ENCODE results near the gene HOPX. TPM values are rescaled to one million over a fixed set of nuclear protein-coding genes. Genes with fewer than 3 reads are reported as not detected.

HOPX gene
- total and polyA plus RNA-seq, 2 of the 4 experiments (the other 2 are of a cell fraction), result 1.3 to 1.7 TPM

- in situ Hi-C loops (cut with MboI; ENCODE audit: low sequenced_read_pairs) (no loop called here), dilution Hi-C loops (cut with HindIII; ENCODE audit: low sequenced_read_pairs, unreplicated experiment) (no loop called here), intact Hi-C loops (cut with micrococcal nuclease) (no loop called here)
- BruUV-seq (replicated peaks), result no TSS peak
- no peak overlapping the region for H4K5ac ChIP-seq (ENCODE audit: low read depth, low read length)
- H3K9me1 ChIP-seq (ENCODE audit: insufficient read depth, low read length), result 0 out of 2 replicates have a peak, but pooled peaks cover 3% of the 10 kb centered on the region
- CTCF ChIA-PET, result no interaction called here
- no peak for ATAC-seq (ENCODE audit: low read depth)
- H3K27me3 ChIP-seq (ENCODE audit: control insufficient read depth, insufficient read depth, low read length), result peaks cover 4% of the 10 kb centered on the region; the same call in 1 of the 2 replicates
- no peaks in the 10 kb centered on the region for H3K79me1 ChIP-seq (ENCODE audit: low read depth in 1 of 2, low read length in 2 of 2)
- no CpG with 5 or more reads among the region's 5 CpGs for whole genome bisulfite sequencing, 2 experiments (ENCODE audit: extremely low coverage in 2 of 2, insufficient read length in 1 of 2)
- H4K20me1 ChIP-seq (ENCODE audit: insufficient read depth, low read length), result no peaks in the 10 kb centered on the region
- H2AK5ac ChIP-seq (ENCODE audit: low read depth, low read length), result no peak overlapping the region
- H3K9ac ChIP-seq (ENCODE audit: low read depth, low read length), result no peak overlapping the region
- H3K14ac ChIP-seq (replicated peaks; ENCODE audit: low read depth, low read length), result no peak overlapping the region
- no peaks in the 10 kb centered on the region for H3K9me3 ChIP-seq (ENCODE audit: control insufficient read depth, insufficient read depth, low read length)
- H3K4me2 ChIP-seq (ENCODE audit: low read depth, low read length), result no peak overlapping the region
- no peak overlapping the region for H3K18ac ChIP-seq (ENCODE audit: low read depth, low read length)
- H3K27ac ChIP-seq (ENCODE audit: insufficient read depth, low read length), result no peak overlapping the region
- no peak for DNase-seq
- H2AK9ac ChIP-seq (replicated peaks; ENCODE audit: low read depth, low read length, poor library complexity), result no peak overlapping the region
- H2BK5ac ChIP-seq (ENCODE audit: low read depth, low read length, poor library complexity, severe bottlenecking), result no peak overlapping the region
- no peak overlapping the region for H2AFZ ChIP-seq (replicated peaks; ENCODE audit: low read length, poor library complexity)
- peaks cover 2% of the 10 kb centered on the region; the same call in 1 of the 2 replicates for H3K4me1 ChIP-seq (ENCODE audit: control insufficient read depth, insufficient read depth, low read length)
- no peaks in the 10 kb centered on the region for H3K36me3 ChIP-seq (ENCODE audit: control insufficient read depth, insufficient read depth, low read length)
- no peak overlapping the region for H2BK20ac ChIP-seq (ENCODE audit: low read depth, low read length)
- no peak overlapping the region for H3K4ac ChIP-seq (ENCODE audit: low read depth, low read length)
- TF ChIP-seq NFE2L2 (IDR thresholded peaks at IDR 0.05; ENCODE audit: low read depth, low read length) (no peak), FOS (IDR thresholded peaks at IDR 0.05; ENCODE audit: low read depth, low read length) (no peak), SMC3 (IDR thresholded peaks at IDR 0.05; ENCODE audit: low read depth, low read length) (no peak)
- H4K8ac ChIP-seq (ENCODE audit: low read depth in 2 of 2, low read length in 2 of 2), result no peak overlapping the region
- H3K56ac ChIP-seq (ENCODE audit: extremely low read depth, insufficient read depth, low read length), result no peak overlapping the region
- H3K4me3 ChIP-seq (ENCODE audit: insufficient read depth, low read depth, low read length), result no peak overlapping the region
- H2BK15ac ChIP-seq (ENCODE audit: low read depth, low read length), result no peak overlapping the region
- POLR2A ChIA-PET (ENCODE audit: unreplicated experiment), result no interaction called here
- no peak overlapping the region for H2BK120ac ChIP-seq (ENCODE audit: low read depth, low read length)
- H3K23ac ChIP-seq (ENCODE audit: low read depth, low read length), result no peak overlapping the region
- H4K91ac ChIP-seq (ENCODE audit: insufficient read depth, low read depth, low read length), result no peak overlapping the region
Measured at GRCh38 chr4:56723201-56723605, 42.1 kb upstream of the HOPX start.
